ENCODE data around the gene ZBTB37. TPM values are rescaled to one million over a fixed set of nuclear protein-coding genes. Genes with fewer than 3 reads are reported as not detected.

ZBTB37 gene
- total RNA-seq, 1 donor from 2014 or later = 14.6 TPM

DNA sequence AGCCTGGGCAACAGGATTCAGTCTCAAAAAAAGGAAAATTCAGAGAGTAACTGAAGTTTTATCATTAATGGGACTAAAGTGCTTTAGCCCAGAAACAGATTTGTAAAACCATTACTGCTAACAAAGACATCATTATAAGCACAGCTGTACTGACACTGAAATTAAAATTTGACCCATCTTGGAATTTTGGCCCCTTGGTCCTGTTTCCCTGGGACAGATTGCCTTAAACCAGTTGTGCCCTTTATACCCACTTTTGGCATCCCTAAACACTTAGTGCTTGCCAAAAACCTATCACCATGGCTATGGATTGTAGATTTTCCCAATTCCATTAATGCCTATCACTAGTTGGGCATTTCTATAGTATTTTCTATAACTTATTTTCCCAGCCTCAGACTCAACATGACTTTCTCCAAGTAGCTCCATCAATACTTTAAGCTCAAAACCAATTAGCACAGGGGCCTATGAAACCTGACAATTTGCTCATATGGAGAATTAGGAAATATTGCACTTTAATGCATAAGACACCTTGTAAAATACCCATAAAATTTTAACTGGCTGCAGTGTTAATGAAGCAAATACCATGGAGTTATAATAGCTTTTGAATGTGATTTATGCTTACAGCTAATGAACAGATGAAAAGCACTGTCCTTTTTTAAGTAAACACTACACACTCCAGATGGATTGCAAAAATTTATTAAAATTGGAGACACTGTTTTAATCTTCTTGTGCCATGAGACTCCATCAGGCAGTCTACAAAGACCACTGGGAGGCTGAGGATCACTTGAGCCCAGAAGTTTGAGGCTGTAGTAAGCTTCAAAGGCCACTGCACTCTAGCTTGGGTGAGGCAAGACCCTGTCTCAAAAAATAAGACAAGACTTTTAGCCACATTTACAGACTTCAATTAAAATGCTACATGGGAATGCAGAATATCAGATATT lies 4.7 kb upstream of the ZBTB37 start:
- peaks cover 4% of the 10 kb centered on the region for H3K27me3 Mint-ChIP-seq
- H3K9me3 Mint-ChIP-seq = no peaks in the 10 kb centered on the region
- H3K36me3 Mint-ChIP-seq = peaks cover 45% of the 10 kb centered on the region
- H3K4me3 Mint-ChIP-seq = peak overlapping the region; percentile 72
- no peak for DNase-seq (ENCODE audit: extremely low spot score, unreplicated experiment)
- TF ChIP-seq, protein P1, sequence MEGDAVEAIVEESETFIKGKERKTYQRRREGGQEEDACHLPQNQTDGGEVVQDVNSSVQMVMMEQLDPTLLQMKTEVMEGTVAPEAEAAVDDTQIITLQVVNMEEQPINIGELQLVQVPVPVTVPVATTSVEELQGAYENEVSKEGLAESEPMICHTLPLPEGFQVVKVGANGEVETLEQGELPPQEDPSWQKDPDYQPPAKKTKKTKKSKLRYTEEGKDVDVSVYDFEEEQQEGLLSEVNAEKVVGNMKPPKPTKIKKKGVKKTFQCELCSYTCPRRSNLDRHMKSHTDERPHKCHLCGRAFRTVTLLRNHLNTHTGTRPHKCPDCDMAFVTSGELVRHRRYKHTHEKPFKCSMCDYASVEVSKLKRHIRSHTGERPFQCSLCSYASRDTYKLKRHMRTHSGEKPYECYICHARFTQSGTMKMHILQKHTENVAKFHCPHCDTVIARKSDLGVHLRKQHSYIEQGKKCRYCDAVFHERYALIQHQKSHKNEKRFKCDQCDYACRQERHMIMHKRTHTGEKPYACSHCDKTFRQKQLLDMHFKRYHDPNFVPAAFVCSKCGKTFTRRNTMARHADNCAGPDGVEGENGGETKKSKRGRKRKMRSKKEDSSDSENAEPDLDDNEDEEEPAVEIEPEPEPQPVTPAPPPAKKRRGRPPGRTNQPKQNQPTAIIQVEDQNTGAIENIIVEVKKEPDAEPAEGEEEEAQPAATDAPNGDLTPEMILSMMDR (conservative IDR thresholded peaks at IDR 0.05) = no peak
- H3K4me1 Mint-ChIP-seq (ENCODE audit: unreplicated experiment) = peaks cover 13% of the 10 kb centered on the region
- peak overlapping the region; percentile 76 for H3K27ac Mint-ChIP-seq

DNA sequence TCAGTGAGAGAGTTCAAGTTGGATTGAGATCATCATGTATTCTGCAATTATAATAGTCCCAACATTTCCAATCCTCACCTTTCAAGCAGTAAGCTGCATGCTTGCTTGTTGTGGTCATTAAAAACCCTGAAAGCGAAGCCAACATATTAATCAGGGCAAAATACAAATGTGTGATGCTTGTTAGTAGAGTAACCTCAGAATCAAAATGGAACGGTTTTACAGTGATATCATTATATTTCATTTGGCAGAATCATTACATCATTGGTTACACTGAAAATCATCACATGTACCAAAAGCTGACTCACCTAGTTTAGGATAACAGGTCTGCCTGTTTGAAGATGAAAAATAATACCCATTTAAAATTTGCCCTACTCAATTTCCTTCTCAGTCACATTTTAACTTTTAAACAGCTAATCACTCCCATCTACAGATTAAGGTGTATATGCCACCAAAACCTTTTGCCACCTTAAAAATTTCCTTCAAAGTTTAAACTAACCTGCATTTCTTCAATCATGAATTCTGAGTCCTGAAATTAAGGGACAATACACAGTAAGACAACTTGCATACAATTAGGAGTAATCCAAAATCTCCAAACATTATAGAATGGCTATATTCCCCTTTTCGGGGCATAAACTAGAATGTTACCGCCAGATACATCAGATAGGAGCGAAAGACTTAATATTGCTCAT lies 3.9 kb upstream of the ZBTB37 start:
- H3K4me1 Mint-ChIP-seq (ENCODE audit: unreplicated experiment) = peaks cover 18% of the 10 kb centered on the region
- TF ChIP-seq, protein P1 (conservative IDR thresholded peaks at IDR 0.05) = no peak
- H3K27ac Mint-ChIP-seq = peak overlapping the region; percentile 76
- no peaks in the 10 kb centered on the region for H3K9me3 Mint-ChIP-seq
- H3K4me3 Mint-ChIP-seq = peak overlapping the region; percentile 72
- H3K27me3 Mint-ChIP-seq = peaks cover 4% of the 10 kb centered on the region
- no peak for DNase-seq (ENCODE audit: extremely low spot score, unreplicated experiment)
- H3K36me3 Mint-ChIP-seq = peaks cover 45% of the 10 kb centered on the region

DNA sequence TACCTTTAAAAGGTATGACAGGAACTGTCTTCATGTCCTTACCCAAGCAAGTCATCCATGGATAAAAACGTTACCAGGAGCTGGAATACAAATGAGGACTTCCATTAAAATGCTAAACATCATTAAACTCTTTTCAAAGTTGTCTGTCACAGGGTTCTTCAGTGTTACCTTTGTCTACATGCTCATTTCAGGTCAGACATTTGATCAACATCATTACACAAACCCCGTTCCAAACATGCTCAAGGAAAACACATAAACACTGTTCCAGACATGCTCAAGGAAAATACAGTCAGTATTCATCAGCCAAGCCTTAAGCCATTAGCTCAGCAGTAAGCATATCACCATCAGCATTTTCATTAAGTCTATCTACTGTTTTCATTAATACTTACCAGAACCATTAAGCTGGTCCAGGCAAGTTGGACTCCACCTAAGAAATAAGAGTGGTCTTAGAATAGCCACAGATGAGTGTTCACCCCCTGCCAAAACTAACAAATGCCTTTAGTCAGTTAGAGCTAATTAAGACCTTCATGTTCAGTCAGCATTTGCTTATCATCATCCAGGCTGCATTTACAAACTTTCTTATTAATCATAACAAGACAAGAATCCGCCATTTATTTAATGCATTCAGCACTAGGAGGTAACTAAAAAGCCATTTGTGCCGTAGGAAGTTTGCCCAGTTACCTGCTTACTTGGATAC lies 2.6 kb upstream of the ZBTB37 start:
- Mint-ChIP-seq H3K27ac (peak overlapping the region; percentile 99), H3K4me1 (ENCODE audit: unreplicated experiment) (peaks cover 22% of the 10 kb centered on the region), H3K27me3 (peaks cover 4% of the 10 kb centered on the region), H3K4me3 (peak overlapping the region; percentile 100), H3K36me3 (peaks cover 44% of the 10 kb centered on the region), H3K9me3 (no peaks in the 10 kb centered on the region)
- TF ChIP-seq, protein P1 (conservative IDR thresholded peaks at IDR 0.05) = no peak
- DNase-seq (ENCODE audit: extremely low spot score, unreplicated experiment) = no peak

DNA sequence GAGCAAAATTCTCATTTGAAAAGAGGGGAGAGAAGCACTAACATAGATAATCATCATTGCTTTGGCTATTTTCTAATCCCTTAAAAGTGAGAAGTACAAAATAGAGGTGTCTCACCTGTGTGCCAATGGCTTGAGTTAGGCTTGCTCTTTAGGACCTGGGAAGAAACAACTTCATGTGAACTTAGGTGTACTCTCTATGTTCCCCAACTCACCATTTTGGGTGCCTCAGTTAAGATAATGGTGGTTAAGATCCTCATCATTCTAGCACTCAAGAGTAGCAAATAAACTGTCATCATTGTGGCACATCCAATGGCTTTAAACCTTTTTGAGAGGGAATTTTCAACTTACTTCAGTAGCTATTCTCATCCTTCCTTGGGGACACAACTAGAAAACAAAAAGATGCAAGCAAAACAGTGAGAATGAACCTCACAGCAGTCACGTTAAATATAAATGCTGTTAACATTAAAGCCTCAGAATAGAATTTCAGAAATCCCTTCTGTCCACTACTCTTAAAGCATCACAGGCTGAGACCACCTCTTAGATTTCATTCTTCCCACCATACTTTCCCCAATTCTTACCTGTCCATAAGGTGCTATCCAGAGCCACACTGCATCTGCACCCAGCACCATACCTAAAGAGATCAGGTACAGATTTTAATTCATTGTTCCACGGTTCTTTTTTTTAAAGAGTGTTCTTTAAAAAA lies 1.6 kb upstream of the ZBTB37 start:
- peaks cover 47% of the 10 kb centered on the region for H3K36me3 Mint-ChIP-seq
- DNase-seq (ENCODE audit: extremely low spot score, unreplicated experiment) = no peak
- H3K27me3 Mint-ChIP-seq = peaks cover 4% of the 10 kb centered on the region
- H3K9me3 Mint-ChIP-seq = no peaks in the 10 kb centered on the region
- peaks cover 26% of the 10 kb centered on the region for H3K4me1 Mint-ChIP-seq (ENCODE audit: unreplicated experiment)
- peak overlapping the region; percentile 100 for H3K4me3 Mint-ChIP-seq
- peak overlapping the region; percentile 99 for H3K27ac Mint-ChIP-seq
- TF ChIP-seq, protein P1 (conservative IDR thresholded peaks at IDR 0.05) = no peak

Data from type B pancreatic cell (in vitro differentiated cells).